ENCODE results near the gene CFDP1. TPM values are rescaled to one million over a fixed set of nuclear protein-coding genes. Genes with fewer than 3 reads are reported as not detected.
A peak's percentile ranks its signal among the peaks of the same experiment; 100 is the strongest.
"Not testable (repeated sequence)": the region's sequence is repeated elsewhere in the genome, so short reads cannot be mapped to it uniquely, and the experiment has no call there.

Gene CFDP1
- total RNA-seq, 4 donors from 2014 or later, result 51.2 to 318 (median 145) TPM

DNA sequence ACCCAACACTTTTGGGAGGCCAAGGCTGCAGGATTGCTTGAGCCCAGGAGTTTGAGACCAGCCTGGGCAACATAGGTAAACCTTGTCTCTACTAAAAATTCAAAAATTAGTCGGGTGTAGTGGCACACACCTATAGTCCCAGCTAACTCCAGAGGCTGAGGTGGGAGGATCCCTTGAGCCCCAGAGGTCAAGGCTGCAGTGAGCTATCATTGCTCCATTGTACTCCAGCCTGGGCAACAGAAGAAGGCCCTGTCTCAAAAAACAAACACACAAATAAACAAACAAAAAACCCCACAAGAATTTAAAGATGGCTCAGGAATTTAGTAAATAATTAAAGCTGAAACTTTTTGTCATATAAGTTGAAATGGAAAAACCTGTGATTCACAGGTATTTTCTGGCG lies 33.5 kb upstream of the CFDP1 start:
- Histone ChIP-seq H3K36me3 (no peaks in the 10 kb centered on the region), H3K27me3 (no peaks in the 10 kb centered on the region), H3K9me3 (no peaks in the 10 kb centered on the region), H3K27ac (no peak overlapping the region), H3K4me1 (peaks cover 4 to 18% (median 12%) of the 10 kb centered on the region in 4 donors), H3K4me3 (no peak overlapping the region)
- DNase-seq, result no peak
- TF ChIP-seq POLR2AphosphoS5 (IDR thresholded peaks at IDR 0.05) (no peak), EP300 (IDR thresholded peaks at IDR 0.05; ENCODE audit: low read depth) (no peak), POLR2A (IDR thresholded peaks at IDR 0.05) (no peak)
- TF ChIP-seq, protein P1, sequence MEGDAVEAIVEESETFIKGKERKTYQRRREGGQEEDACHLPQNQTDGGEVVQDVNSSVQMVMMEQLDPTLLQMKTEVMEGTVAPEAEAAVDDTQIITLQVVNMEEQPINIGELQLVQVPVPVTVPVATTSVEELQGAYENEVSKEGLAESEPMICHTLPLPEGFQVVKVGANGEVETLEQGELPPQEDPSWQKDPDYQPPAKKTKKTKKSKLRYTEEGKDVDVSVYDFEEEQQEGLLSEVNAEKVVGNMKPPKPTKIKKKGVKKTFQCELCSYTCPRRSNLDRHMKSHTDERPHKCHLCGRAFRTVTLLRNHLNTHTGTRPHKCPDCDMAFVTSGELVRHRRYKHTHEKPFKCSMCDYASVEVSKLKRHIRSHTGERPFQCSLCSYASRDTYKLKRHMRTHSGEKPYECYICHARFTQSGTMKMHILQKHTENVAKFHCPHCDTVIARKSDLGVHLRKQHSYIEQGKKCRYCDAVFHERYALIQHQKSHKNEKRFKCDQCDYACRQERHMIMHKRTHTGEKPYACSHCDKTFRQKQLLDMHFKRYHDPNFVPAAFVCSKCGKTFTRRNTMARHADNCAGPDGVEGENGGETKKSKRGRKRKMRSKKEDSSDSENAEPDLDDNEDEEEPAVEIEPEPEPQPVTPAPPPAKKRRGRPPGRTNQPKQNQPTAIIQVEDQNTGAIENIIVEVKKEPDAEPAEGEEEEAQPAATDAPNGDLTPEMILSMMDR (IDR thresholded peaks at IDR 0.05), result no peak
- in situ Hi-C loops (cut with MboI; ENCODE audit: low pct_ligation_motif_present in 1 of 4, low pct_unique_long_range_greater_than_20kb in 1 of 4, low sequenced_read_pairs in 3 of 4) (loop anchor here in 2 of 4 donors (25.0 kb wide), 1 partner anchor 171 kb away; the partner anchor contains the start of genes KARS1 (in 2 of the 2) and TERF2IP (in 2 of the 2)), intact Hi-C loops (cut with DNase I; ENCODE audit: low total_unique reads) (no loop called here)
- WGBS, 2 donors (ENCODE audit: low coverage in 1 of 2), result 33 to 72% methylated on average over 1 to 2 of the region's 2 CpGs

DNA sequence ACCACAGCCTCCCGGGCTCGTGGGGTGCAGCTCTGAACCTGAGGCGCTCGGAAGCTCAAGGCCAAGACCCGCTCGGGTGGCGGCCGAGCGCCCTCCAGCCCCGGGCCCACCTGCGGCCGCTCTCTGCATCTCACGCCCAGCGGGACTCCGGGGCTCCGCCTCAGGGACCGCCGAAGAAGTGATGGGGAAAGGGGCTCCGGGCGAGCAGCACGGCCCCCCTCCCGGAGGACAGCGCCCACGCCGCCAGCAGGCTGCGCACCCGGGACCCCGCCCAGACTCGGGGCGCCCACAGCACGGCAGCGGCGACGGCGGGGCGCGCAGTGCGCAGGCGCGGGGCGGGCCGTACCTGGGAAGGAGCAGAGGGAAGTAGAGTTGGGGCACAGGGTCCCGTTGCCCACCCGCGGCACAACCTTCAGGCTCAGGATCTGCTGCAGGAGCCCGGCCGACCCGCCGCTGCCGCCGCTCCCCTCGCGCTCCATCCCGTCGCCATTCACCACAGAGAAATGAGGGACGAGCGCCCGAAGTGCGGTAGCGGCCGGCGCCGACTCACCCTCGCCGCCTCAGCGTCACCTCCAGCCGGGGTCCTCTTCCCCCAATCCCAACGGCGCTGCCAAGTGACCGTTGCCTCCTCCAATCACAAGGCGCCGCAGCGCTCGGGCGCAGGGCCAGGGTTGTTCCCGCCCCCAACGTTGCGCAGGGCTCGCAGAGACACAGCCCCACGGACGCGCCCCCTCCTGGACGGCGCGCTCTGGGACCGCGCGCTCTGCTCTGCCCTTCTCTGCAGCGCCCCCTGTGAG lies 31.0 kb upstream of the CFDP1 start, which contains the start of gene TMEM170A:
TSS of gene TMEM170A (minus strand) at position 568 of the 797 bp plus-strand sequence. CDS start at position 479, 89 bp downstream.
- 0 to 1% methylated on average over 1 to 78 of the region's 89 CpGs for WGBS, 2 donors (ENCODE audit: low coverage in 1 of 2)
- no peaks in the 10 kb centered on the region for H3K36me3 ChIP-seq
- H3K4me3 ChIP-seq, result peak within 1 kb of the TSS; percentile 75 to 99 (median 84)
- TF ChIP-seq, protein P1 (IDR thresholded peaks at IDR 0.05), result peak; percentile 100
- peak; percentile 95 to 99 (median 98) for TF ChIP-seq POLR2AphosphoS5 (IDR thresholded peaks at IDR 0.05)
- TF ChIP-seq POLR2A (IDR thresholded peaks at IDR 0.05), result peak; percentile 98
- TF ChIP-seq EP300 (IDR thresholded peaks at IDR 0.05; ENCODE audit: low read depth), result no peak
- no peaks in the 10 kb centered on the region for H3K27me3 ChIP-seq
- peaks cover 9 to 39% (median 35%) of the 10 kb centered on the region in 4 donors for H3K4me1 ChIP-seq
- DNase-seq, result peak; percentile 100
- in situ Hi-C loops (cut with MboI; ENCODE audit: low pct_ligation_motif_present in 1 of 4, low pct_unique_long_range_greater_than_20kb in 1 of 4, low sequenced_read_pairs in 3 of 4), result loop anchor here in 2 of 4 donors (25.0 kb wide), 1 partner anchor 173 kb away; the partner anchor contains the start of genes KARS1 (in 2 of the 2) and TERF2IP (in 2 of the 2)
- intact Hi-C loops (cut with DNase I; ENCODE audit: low total_unique reads), result no loop called here
- H3K9me3 ChIP-seq, result no peaks in the 10 kb centered on the region
- H3K27ac ChIP-seq, result peak within 1 kb of the TSS; percentile 91 to 97 (median 96)

- H3K36me3 ChIP-seq; intact Hi-C loops (cut with DNase I; ENCODE audit: low total_unique reads); H3K27me3 ChIP-seq; H3K9me3 ChIP-seq: not testable (repeated sequence)
- 2% methylated on average over 38 of the region's 39 CpGs; no CpG with 5 or more reads in 1 of the 2 donors for WGBS, 2 donors (ENCODE audit: low coverage in 1 of 2)
- H3K4me1 ChIP-seq, result peaks cover 9 to 46% (median 39%) of the 10 kb centered on the region in 4 donors
- DNase-seq, result peak; percentile 39
- peak overlapping the region; percentile 75 to 99 (median 84) for H3K4me3 ChIP-seq
- in situ Hi-C loops (cut with MboI; ENCODE audit: low pct_ligation_motif_present in 1 of 4, low pct_unique_long_range_greater_than_20kb in 1 of 4, low sequenced_read_pairs in 3 of 4), result loop anchor here in 2 of 4 donors (25.0 kb wide), 1 partner anchor 174 kb away; the partner anchor contains the start of genes KARS1 (in 2 of the 2) and TERF2IP (in 2 of the 2)
- peak overlapping the region; percentile 91 to 97 (median 96) for H3K27ac ChIP-seq
Observed at GRCh38 chr16:75463389-75464121, 30.3 kb upstream of the CFDP1 start.

DNA sequence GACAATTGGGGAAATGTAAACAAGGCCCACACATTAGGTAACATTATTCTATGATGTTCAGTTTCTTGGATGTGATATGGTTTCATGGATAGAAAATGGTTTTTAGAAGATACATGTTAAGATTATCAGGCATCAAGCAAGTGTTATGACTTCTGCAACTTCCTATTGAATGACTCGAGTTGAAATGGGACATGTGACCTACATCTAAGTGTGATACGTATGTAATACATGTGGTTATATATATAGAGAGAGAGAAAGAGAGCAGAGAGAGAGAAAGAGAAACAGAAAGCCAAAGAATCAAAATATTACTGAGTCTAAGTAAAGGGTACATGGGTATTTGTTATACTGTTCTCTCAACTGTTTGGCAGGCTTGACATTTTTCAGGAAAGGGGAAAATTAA lies 29.5 kb upstream of the CFDP1 start:
- no peaks in the 10 kb centered on the region for H3K36me3 ChIP-seq
- intact Hi-C loops (cut with DNase I; ENCODE audit: low total_unique reads) (no loop called here), in situ Hi-C loops (cut with MboI; ENCODE audit: low pct_ligation_motif_present in 1 of 4, low pct_unique_long_range_greater_than_20kb in 1 of 4, low sequenced_read_pairs in 3 of 4) (loop anchor here in 2 of 4 donors (25.0 kb wide), 1 partner anchor 174 kb away; the partner anchor contains the start of genes KARS1 (in 2 of the 2) and TERF2IP (in 2 of the 2))
- peaks cover 9 to 54% (median 42%) of the 10 kb centered on the region in 4 donors for H3K4me1 ChIP-seq
- H3K9me3 ChIP-seq, result no peaks in the 10 kb centered on the region
- H3K27ac ChIP-seq, result peak overlapping the region; percentile 61 to 96 (median 79)
- WGBS, 2 donors (ENCODE audit: low coverage in 1 of 2), result 5 to 11% methylated on average over 2 of the region's 2 CpGs
- H3K4me3 ChIP-seq, result peak overlapping the region in 1 of 4 donors; percentile 90
- no peaks in the 10 kb centered on the region for H3K27me3 ChIP-seq
- DNase-seq, result no peak
- no peak for TF ChIP-seq EP300 (IDR thresholded peaks at IDR 0.05; ENCODE audit: low read depth)
- TF ChIP-seq, protein P1 (IDR thresholded peaks at IDR 0.05), result no peak
- no peak for TF ChIP-seq POLR2A (IDR thresholded peaks at IDR 0.05)
- TF ChIP-seq POLR2AphosphoS5 (IDR thresholded peaks at IDR 0.05), result no peak
